Osteoblast (primary cell): ENCODE results near the gene RAB4A. TPM values are rescaled to one million over a fixed set of nuclear protein-coding genes. Genes with fewer than 3 reads are reported as not detected.

Experiments
- DNase-seq: peaks from one replicate; pipeline ENCODE4 v3.0.0; 2011; ENCODE audit warnings: low spot score, mixed read lengths; ENCODE audit not compliant: insufficient read length; ENCODE audit errors: missing footprints
- H2AFZ ChIP-seq: 2 replicates; pipeline ENCODE4 v1.6.0; 2011; ENCODE audit warnings: mild to moderate bottlenecking, low read length
- H3K27ac ChIP-seq: 2 replicates; pipeline ENCODE4 v1.5.1; 2011; ENCODE audit warnings: mild to moderate bottlenecking, low read depth, low read length, moderate library complexity
- H3K27me3 ChIP-seq: 2 replicates; pipeline ENCODE4 v1.6.0; 2012; ENCODE audit warnings: mild to moderate bottlenecking, control low read depth, inconsistent platforms, low read length, moderate library complexity; ENCODE audit not compliant: insufficient read depth
- H3K36me3 ChIP-seq: 2 replicates; pipeline ENCODE4 v1.5.1; 2011; ENCODE audit warnings: mild to moderate bottlenecking, low read length, control low read depth, moderate library complexity; ENCODE audit not compliant: insufficient read depth
- H3K4me1 ChIP-seq: 2 replicates; pipeline ENCODE4 v1.5.1; 2011; ENCODE audit warnings: mild to moderate bottlenecking, low read length, control low read depth, moderate library complexity; ENCODE audit not compliant: insufficient read depth
- H3K4me2 ChIP-seq: 2 replicates; pipeline ENCODE4 v1.6.0; 2011; ENCODE audit warnings: mild to moderate bottlenecking, low read length; ENCODE audit not compliant: insufficient read depth
- H3K4me3 ChIP-seq: fragments of 200-600 bp; sonication (generic); 3 replicates; pipeline ENCODE4 v1.5.1; 2012; ENCODE audit warnings: mild to moderate bottlenecking, low read length, inconsistent platforms; ENCODE audit not compliant: insufficient read depth
- H3K79me2 ChIP-seq: 2 replicates; pipeline ENCODE4 v1.6.0; 2012; ENCODE audit warnings: mild to moderate bottlenecking, low read length, control low read depth, inconsistent platforms; ENCODE audit not compliant: insufficient read depth
- H3K9me3 ChIP-seq: 2 replicates; pipeline ENCODE4 v1.5.1; 2011; ENCODE audit warnings: low read depth, low read length, control low read depth
- H4K20me1 ChIP-seq: 2 replicates; pipeline ENCODE4 v1.6.0; 2012; ENCODE audit warnings: mild to moderate bottlenecking, low read length, control low read depth; ENCODE audit not compliant: insufficient read depth
- total RNA-seq: library from RNA; depleted of rRNA; stranded (reverse); fragments of >200 nt; gene quantifications from 2 replicates; pipeline ENCODE4 v1.2.3, GENCODE V29; 2012
- TF ChIP-seq, protein P1 (sequence below): IDR thresholded peaks from 2 replicates; pipeline ENCODE4 v1.5.1; 2011; ENCODE audit warnings: mild to moderate bottlenecking, low read depth, low read length, moderate library complexity; ENCODE audit errors: extremely low read depth

RAB4A gene
- total RNA-seq, 1 donor, result 19.9 TPM

DNA sequence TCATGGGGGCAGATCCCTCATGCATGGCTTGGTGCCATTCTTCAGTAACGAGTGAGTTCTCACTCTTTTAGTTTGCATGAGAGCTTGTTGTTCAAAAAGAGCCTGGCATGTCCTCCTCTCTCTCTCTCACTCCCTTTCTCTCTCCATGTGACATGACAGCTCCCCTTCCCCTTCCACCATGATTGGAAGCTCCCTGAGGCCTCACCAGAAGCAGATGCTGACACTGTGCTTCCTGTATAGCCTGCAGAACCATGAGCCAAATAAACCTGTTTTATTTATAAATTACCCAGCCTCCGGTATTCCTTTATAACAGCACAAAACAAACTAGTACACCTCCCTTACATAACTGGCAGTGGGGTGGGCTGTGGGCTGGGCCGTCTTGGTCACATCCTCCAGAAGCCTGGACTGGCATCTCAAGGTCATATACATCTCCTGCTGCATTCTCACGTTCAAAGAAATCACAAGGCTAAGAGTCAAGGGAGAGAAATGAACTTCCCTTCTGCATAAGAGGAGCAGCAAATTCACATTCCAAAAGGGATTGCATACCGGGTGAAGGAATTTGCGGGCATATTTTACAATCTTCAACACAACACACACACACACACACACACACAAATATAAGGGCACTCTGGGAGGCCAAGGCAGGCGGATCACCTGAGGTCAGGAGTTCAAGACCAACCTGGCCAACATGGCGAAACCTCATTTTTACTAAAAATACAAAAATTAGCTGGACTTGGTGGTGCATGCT is 74.2 kb downstream of the RAB4A start:
- H3K27ac ChIP-seq, result no peak overlapping the region
- H3K4me3 ChIP-seq, result no peak overlapping the region
- TF ChIP-seq, protein P1, sequence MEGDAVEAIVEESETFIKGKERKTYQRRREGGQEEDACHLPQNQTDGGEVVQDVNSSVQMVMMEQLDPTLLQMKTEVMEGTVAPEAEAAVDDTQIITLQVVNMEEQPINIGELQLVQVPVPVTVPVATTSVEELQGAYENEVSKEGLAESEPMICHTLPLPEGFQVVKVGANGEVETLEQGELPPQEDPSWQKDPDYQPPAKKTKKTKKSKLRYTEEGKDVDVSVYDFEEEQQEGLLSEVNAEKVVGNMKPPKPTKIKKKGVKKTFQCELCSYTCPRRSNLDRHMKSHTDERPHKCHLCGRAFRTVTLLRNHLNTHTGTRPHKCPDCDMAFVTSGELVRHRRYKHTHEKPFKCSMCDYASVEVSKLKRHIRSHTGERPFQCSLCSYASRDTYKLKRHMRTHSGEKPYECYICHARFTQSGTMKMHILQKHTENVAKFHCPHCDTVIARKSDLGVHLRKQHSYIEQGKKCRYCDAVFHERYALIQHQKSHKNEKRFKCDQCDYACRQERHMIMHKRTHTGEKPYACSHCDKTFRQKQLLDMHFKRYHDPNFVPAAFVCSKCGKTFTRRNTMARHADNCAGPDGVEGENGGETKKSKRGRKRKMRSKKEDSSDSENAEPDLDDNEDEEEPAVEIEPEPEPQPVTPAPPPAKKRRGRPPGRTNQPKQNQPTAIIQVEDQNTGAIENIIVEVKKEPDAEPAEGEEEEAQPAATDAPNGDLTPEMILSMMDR, result no peak
- no peaks in the 10 kb centered on the region for H3K27me3 ChIP-seq
- peak; percentile 37 for DNase-seq
- H2AFZ ChIP-seq, result no peak overlapping the region
- H3K79me2 ChIP-seq, result peaks cover 6% of the 10 kb centered on the region
- H4K20me1 ChIP-seq, result no peaks in the 10 kb centered on the region
- no peak overlapping the region for H3K4me2 ChIP-seq
- no peaks in the 10 kb centered on the region for H3K9me3 ChIP-seq
- H3K36me3 ChIP-seq, result no peaks in the 10 kb centered on the region
- H3K4me1 ChIP-seq, result peaks cover 5% of the 10 kb centered on the region

DNA sequence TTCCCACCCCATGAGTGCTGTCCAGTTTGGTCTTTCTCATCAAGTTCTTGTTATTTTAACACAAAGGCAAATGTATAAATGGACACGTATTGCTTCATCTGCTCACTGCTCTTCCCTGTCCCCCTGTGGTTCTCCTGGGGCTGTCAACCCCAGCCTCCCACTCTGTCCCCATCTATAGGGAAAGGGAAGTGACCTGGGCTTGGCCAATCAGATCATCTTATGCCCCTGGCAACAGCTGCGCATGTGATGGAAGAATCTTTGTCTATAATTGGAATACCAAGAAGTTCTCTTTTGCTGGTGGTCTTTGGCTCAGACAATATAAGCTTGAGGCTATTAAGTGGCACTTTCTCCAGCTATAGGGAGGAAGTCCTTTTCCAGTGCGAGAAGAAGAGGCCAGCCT is 76.6 kb downstream of the RAB4A start:
- Histone ChIP-seq H3K4me1 (peaks cover 5% of the 10 kb centered on the region), H2AFZ (no peak overlapping the region)

DNA sequence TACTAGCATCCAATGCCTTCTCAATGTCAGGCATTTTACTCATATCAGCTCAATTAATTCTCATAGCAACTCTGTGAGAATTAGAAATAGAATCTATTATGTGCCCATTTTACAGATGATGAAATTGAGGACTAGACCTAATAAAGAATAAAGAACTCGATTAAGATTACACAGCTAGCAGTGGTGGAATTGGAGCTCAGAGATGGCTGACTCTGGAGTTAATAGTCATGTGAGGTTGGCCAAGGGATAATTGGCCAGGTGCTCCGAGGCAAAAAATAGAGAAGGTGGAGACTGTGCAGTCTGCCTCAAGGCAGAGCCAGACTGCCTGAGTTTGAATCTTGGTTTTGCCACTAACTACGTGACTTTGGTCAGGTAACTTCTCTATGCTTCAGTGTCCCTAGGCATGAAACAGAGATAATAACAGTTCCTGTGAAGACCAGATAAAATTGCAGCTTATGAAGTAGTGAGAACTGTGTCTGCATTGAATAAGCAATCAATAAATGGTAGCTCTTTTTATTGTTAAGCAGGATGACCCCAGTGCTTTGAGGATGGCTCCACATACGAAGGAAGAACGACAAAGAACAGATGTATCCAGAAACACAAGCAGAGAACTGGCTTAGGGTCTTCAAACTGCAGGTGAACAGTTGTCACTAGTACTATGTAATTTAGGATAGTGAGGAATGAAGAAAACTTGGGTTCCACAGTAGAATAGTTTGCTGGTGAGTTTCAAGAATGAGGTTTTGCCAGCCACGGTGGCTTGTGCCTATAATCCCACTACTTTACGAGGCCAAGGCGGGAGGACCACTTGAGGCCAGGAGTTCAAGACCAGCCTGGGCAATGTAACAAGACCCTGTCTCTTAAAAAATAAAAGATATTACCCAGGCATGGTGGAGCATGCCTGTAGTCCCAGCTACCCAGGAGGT is 78.8 kb downstream of the RAB4A start:
- H3K4me2 ChIP-seq, result no peak overlapping the region
- H3K27ac ChIP-seq, result no peak overlapping the region
- peaks cover 6% of the 10 kb centered on the region for H3K27me3 ChIP-seq
- H3K4me3 ChIP-seq, result no peak overlapping the region
- no peaks in the 10 kb centered on the region for H3K36me3 ChIP-seq
- H3K9me3 ChIP-seq, result peaks cover 3% of the 10 kb centered on the region
- no peaks in the 10 kb centered on the region for H4K20me1 ChIP-seq
- no peaks in the 10 kb centered on the region for H3K79me2 ChIP-seq
- TF ChIP-seq, protein P1, result no peak
- no peaks in the 10 kb centered on the region for H3K4me1 ChIP-seq
- DNase-seq, result peak; percentile 10
- H2AFZ ChIP-seq, result no peak overlapping the region

More for the DNA sequence above, 76.6 kb downstream of the RAB4A start:
- H3K27ac ChIP-seq, result no peak overlapping the region
- H3K4me2 ChIP-seq, result no peak overlapping the region
- DNase-seq, result no peak
- TF ChIP-seq, protein P1, result no peak
- H3K79me2 ChIP-seq, result no peaks in the 10 kb centered on the region
- no peaks in the 10 kb centered on the region for H4K20me1 ChIP-seq
- H3K27me3 ChIP-seq, result peaks cover 3% of the 10 kb centered on the region
- H3K36me3 ChIP-seq, result no peaks in the 10 kb centered on the region
- no peak overlapping the region for H3K4me3 ChIP-seq
- H3K9me3 ChIP-seq, result no peaks in the 10 kb centered on the region

DNA sequence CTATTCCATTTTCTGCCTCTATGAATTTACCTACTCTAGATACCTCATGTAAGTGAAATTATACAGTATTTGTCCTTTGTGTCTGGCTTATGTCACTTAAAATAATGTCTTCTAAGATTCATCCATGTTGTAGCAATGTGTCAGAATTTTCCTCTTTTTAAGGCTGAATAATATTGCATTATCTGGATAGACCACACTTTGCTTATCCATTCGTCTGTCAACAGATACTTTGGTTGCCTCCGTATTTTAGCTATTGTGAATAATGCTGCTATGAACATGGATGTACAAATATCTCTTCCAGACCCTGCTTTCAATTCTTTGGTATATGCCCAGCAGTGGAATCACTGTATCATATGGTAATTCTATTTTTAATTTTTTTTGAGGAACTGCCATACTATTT is 82.1 kb downstream of the RAB4A start:
- Histone ChIP-seq H3K4me3 (no peak overlapping the region), H3K27ac (no peak overlapping the region), H3K9me3 (peaks cover 3% of the 10 kb centered on the region), H2AFZ (no peak overlapping the region), H3K36me3 (no peaks in the 10 kb centered on the region), H3K27me3 (peaks cover 6% of the 10 kb centered on the region), H3K79me2 (no peaks in the 10 kb centered on the region), H3K4me1 (no peaks in the 10 kb centered on the region), H4K20me1 (no peaks in the 10 kb centered on the region), H3K4me2 (no peak overlapping the region)
- no peak for DNase-seq
- TF ChIP-seq, protein P1, result no peak
